ENCODE measurements around the gene PRR20G. TPM values are rescaled to one million over a fixed set of nuclear protein-coding genes. Genes with fewer than 3 reads are reported as not detected.

PRR20G gene
- total and polyA plus RNA-seq, 2 of the 8 experiments (the other 6 are each of a cell fraction or from before 2014, with no cell fraction given): 0.24 TPM; not detected in 1

DNA sequence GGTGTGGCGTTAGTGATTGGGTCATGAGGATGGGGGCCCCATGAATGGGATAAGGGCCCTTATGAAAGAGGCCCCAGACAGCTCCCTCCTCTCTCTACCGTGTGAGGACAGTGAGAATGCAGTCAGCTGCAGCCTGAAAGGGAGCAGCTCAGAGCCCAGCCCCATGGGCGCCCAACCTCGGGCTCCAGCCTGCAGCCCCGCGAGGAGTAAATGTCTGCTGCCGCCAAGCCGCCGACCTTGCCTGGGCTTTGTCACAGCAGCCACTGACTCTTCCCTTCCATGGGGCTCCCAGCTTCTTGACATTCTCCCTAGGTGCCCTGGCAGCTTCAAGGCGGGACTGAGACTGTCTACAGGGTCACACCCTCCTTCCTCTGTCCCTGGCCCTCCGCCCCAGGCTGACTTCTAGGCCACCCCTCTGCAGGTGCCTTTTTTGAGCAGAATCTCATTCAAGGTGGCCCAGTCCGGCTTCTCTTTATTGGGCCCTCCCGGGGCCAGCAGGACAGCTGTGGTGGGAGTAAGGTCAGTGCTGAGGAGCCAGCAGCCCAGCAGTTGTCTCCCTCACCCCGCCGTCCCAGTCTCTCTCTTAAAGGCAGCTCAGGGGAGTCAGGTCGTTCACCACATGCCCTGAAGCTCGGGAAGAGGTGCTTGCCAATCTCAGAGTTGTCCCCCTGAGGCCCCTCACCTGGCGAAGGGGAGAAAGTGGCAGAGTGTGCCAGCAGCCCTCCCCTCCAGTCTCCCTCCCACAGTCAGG is 18.7 kb upstream of the PRR20G start:
- Histone ChIP-seq H3K4me1 (replicated peaks in 1 of 4; ENCODE audit: control insufficient read depth in 3 of 4, insufficient read depth in 4 of 4, low read length in 3 of 4) (no peaks in the 10 kb centered on the region), H2AFZ (ENCODE audit: low read length) (no peak overlapping the region), H2BK120ac (replicated peaks; ENCODE audit: low read depth, low read length) (no peak overlapping the region), H2AK5ac (ENCODE audit: low read depth, low read length) (no peak overlapping the region), H3K4ac (replicated peaks; ENCODE audit: insufficient read length, low read depth, low read length) (no peak overlapping the region), H4K91ac (replicated peaks; ENCODE audit: insufficient read length, low read length) (no peak overlapping the region), H3K18ac (ENCODE audit: extremely low read depth, low read length) (no peak overlapping the region), H3K23me2 (ENCODE audit: low read depth, low read length) (no peaks in the 10 kb centered on the region), H3K9me3 (ENCODE audit: insufficient read depth in 2 of 2, low read depth in 1 of 2, low read length in 1 of 2) (peaks cover 0 to 4% of the 10 kb centered on the region in 2 experiments; a peak in 2 of 4 replicates), H3K9ac (replicated peaks in 1 of 4; ENCODE audit: extremely low read depth in 1 of 4, low read depth in 3 of 4, low read length in 3 of 4) (no peak overlapping the region), H3K27me3 (replicated peaks in 1 of 4; ENCODE audit: control insufficient read depth in 3 of 4, extremely low read depth in 1 of 4, insufficient read depth in 3 of 4, low read length in 3 of 4) (no peaks in the 10 kb centered on the region), H4K8ac (ENCODE audit: extremely low read depth, insufficient read depth, low read length) (no peak overlapping the region), H3K14ac (ENCODE audit: insufficient read length) (no peak overlapping the region), H3K79me1 (ENCODE audit: low read depth, low read length) (no peaks in the 10 kb centered on the region), H4K20me1 (replicated peaks in 1 of 2; ENCODE audit: control insufficient read depth in 1 of 2, insufficient read depth in 2 of 2, low read length in 2 of 2) (no peaks in the 10 kb centered on the region), H4K5ac (ENCODE audit: insufficient read length, low read depth, low read length) (no peak overlapping the region), H2BK12ac (ENCODE audit: low read depth, low read length) (no peak overlapping the region), H3K56ac (replicated peaks; ENCODE audit: insufficient read length, low read depth, low read length) (no peak overlapping the region), H3K4me2 (ENCODE audit: insufficient read depth in 1 of 2, low read depth in 2 of 2, low read length in 2 of 2) (no peak overlapping the region), H2BK15ac (ENCODE audit: low read length) (no peak overlapping the region), H3K79me2 (ENCODE audit: control insufficient read depth in 1 of 2, insufficient read depth in 2 of 2, low read length in 2 of 2) (no peaks in the 10 kb centered on the region), H3K23ac (ENCODE audit: insufficient read length) (no peak overlapping the region), H3K4me3 (ENCODE audit: extremely low read depth in 1 of 4, insufficient read depth in 2 of 4, low read depth in 3 of 4, low read length in 4 of 4) (no peak overlapping the region), H3K27ac (ENCODE audit: low read depth, low read length) (no peak overlapping the region), H2BK20ac (ENCODE audit: low read length) (no peak overlapping the region), H3K36me3 (ENCODE audit: control insufficient read depth in 2 of 4, insufficient read depth in 4 of 4, low read length in 3 of 4) (no peaks in the 10 kb centered on the region), H2BK5ac (ENCODE audit: low read depth, low read length) (no peak overlapping the region)
- ChIA-PET POLR2A (ENCODE audit: partially characterized antibody) (no interaction called here), CTCF (ENCODE audit: partially characterized antibody) (interaction anchor here (0.7 to 1.9 kb wide), 2 partner anchors 36 to 241 kb away, joined by 3 to 5 read pairs; no protein-coding TSS in a partner anchor)
- FAIRE-seq (no peak), DNase-seq (ENCODE audit: low read depth in 1 of 2, low spot score in 2 of 2) (no peak)
- WGBS, 2 experiments (ENCODE audit: extremely low coverage in 1 of 2, insufficient coverage in 1 of 2, insufficient read length in 1 of 2, insufficient replicate concordance in 2 of 2, low coverage in 1 of 2, low lambda C conversion rate in 2 of 2, missing lambda C conversion rate in 1 of 2): 90% methylated on average over 18 of the region's 18 CpGs; no CpG with 5 or more reads in 1 of the 2 experiments
- TF ChIP-seq TEAD4 (IDR thresholded peaks at IDR 0.05; ENCODE audit: low read depth, low read length) (no peak), HDAC2 (IDR thresholded peaks at IDR 0.05; ENCODE audit: borderline replicate concordance in 1 of 2, low read depth in 2 of 2, low read length in 2 of 2) (no peak), SIRT6 (IDR thresholded peaks at IDR 0.05; ENCODE audit: low read length) (no peak), SUZ12 (IDR thresholded peaks at IDR 0.05; ENCODE audit: low read length) (no peak), RBBP5 (IDR thresholded peaks at IDR 0.05; ENCODE audit: borderline replicate concordance, low read depth, low read length) (no peak), TAF7 (optimal IDR thresholded peaks at IDR 0.05; ENCODE audit: borderline replicate concordance, low read depth, low read length) (no peak)
- TF ChIP-seq, protein P1, sequence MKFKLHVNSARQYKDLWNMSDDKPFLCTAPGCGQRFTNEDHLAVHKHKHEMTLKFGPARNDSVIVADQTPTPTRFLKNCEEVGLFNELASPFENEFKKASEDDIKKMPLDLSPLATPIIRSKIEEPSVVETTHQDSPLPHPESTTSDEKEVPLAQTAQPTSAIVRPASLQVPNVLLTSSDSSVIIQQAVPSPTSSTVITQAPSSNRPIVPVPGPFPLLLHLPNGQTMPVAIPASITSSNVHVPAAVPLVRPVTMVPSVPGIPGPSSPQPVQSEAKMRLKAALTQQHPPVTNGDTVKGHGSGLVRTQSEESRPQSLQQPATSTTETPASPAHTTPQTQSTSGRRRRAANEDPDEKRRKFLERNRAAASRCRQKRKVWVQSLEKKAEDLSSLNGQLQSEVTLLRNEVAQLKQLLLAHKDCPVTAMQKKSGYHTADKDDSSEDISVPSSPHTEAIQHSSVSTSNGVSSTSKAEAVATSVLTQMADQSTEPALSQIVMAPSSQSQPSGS (IDR thresholded peaks at IDR 0.05; ENCODE audit: low read length): no peak
- TF ChIP-seq, protein P2, sequence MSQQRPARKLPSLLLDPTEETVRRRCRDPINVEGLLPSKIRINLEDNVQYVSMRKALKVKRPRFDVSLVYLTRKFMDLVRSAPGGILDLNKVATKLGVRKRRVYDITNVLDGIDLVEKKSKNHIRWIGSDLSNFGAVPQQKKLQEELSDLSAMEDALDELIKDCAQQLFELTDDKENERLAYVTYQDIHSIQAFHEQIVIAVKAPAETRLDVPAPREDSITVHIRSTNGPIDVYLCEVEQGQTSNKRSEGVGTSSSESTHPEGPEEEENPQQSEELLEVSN (IDR thresholded peaks at IDR 0.05): no peak
- TF ChIP-seq, protein P3, sequence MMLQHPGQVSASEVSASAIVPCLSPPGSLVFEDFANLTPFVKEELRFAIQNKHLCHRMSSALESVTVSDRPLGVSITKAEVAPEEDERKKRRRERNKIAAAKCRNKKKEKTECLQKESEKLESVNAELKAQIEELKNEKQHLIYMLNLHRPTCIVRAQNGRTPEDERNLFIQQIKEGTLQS (IDR thresholded peaks at IDR 0.05; ENCODE audit: insufficient read depth, low read depth, low read length): no peak
